ENCODE data around the gene ADGRA3.

DNA sequence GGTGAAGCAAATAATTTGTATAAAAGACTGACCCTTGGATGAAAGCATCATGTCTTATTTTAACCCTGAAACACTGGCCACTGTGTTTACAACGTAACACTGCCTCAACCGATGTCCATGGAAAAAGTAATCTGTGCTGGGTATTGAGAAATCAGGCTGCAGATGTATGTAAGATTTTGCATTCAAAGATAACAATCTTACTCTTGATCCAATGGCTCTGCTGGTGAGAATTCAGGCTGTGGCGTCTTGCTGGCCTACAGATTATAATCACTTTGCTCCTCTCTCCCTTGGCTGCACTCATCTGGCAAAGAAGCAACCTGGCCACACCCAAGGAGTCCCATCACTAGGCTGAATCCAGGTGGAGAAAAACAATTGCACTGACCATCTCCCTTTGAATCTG lies 7.5 kb downstream of the ADGRA3 start:
- no peak for TF ChIP-seq RAD21 (IDR thresholded peaks at IDR 0.05; ENCODE audit: low read depth)
- no peak for TF ChIP-seq EGR1 (IDR thresholded peaks at IDR 0.05)
- TF ChIP-seq YY1 (IDR thresholded peaks at IDR 0.05; ENCODE audit: low read depth) = no peak
- TF ChIP-seq MAX (IDR thresholded peaks at IDR 0.05) = no peak
- TF ChIP-seq, protein P1, sequence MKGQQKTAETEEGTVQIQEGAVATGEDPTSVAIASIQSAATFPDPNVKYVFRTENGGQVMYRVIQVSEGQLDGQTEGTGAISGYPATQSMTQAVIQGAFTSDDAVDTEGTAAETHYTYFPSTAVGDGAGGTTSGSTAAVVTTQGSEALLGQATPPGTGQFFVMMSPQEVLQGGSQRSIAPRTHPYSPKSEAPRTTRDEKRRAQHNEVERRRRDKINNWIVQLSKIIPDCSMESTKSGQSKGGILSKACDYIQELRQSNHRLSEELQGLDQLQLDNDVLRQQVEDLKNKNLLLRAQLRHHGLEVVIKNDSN (IDR thresholded peaks at IDR 0.05) = no peak
- TF ChIP-seq TAF1 (IDR thresholded peaks at IDR 0.05; ENCODE audit: low read depth) = no peak
- no peak for TF ChIP-seq EP300 (IDR thresholded peaks at IDR 0.05; ENCODE audit: borderline replicate concordance)
- TF ChIP-seq ZBTB7A (IDR thresholded peaks at IDR 0.05; ENCODE audit: low read depth) = no peak
- no peak for TF ChIP-seq CEBPB (IDR thresholded peaks at IDR 0.05)
- no peak for TF ChIP-seq TCF12 (IDR thresholded peaks at IDR 0.05; ENCODE audit: low read depth)

Measured in Ishikawa (cell line).